GM08714 (cell line): ENCODE measurements around the gene BSN.

Source experiments
- H3K4me3 ChIP-seq: fragments of 200-500 bp; sonication (Bioruptor generic); 2 replicates; pipeline ENCODE4 v1.5.1; 2014; ENCODE audit warnings: mild to moderate bottlenecking, low read length, inconsistent platforms
- ZNF274 ChIP-seq: IDR thresholded peaks from 2 replicates; pipeline ENCODE4 v1.6.1; 2012; ENCODE audit warnings: mild to moderate bottlenecking, low read depth, low read length

Gene BSN

DNA sequence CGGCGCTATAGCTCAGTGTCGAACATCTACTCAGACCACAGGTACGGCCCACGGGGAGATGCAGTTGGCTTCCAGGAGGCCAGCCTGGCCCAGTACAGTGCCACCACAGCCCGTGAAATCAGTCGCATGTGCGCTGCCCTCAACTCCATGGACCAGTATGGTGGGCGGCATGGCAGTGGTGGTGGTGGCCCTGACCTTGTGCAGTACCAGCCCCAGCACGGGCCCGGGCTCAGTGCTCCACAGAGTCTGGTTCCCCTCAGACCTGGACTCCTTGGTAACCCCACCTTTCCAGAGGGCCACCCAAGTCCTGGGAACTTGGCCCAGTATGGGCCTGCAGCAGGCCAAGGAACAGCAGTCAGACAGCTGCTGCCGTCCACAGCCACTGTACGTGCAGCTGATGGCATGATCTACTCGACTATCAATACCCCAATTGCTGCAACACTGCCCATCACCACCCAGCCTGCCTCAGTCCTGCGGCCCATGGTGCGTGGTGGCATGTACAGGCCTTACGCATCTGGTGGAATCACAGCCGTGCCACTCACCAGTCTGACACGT, 101.5 kb downstream of the BSN start:
- H3K4me3 ChIP-seq = no peak overlapping the region

DNA sequence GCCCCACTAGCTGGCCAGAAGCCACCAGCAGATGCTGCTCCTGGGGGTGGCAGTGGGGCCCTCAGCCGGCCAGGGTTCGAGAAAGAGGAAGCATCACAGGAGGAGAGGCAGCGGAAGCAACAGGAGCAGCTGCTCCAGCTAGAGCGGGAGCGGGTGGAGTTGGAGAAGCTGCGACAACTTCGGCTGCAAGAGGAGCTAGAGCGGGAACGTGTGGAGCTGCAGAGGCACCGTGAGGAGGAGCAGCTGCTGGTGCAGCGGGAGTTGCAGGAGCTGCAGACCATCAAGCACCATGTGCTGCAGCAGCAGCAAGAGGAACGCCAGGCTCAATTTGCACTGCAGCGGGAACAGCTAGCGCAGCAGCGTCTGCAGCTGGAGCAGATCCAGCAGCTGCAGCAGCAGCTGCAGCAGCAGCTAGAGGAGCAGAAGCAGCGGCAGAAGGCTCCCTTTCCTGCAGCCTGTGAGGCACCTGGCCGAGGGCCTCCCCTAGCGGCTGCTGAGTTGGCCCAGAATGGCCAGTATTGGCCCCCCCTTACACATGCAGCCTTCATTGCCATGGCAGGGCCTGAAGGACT, 102.3 kb downstream of the BSN start:
- H3K4me3 ChIP-seq = no peak overlapping the region
- TF ChIP-seq ZNF274 = no peak

More for the DNA sequence above, 101.5 kb downstream of the BSN start:
- TF ChIP-seq ZNF274 = no peak

DNA sequence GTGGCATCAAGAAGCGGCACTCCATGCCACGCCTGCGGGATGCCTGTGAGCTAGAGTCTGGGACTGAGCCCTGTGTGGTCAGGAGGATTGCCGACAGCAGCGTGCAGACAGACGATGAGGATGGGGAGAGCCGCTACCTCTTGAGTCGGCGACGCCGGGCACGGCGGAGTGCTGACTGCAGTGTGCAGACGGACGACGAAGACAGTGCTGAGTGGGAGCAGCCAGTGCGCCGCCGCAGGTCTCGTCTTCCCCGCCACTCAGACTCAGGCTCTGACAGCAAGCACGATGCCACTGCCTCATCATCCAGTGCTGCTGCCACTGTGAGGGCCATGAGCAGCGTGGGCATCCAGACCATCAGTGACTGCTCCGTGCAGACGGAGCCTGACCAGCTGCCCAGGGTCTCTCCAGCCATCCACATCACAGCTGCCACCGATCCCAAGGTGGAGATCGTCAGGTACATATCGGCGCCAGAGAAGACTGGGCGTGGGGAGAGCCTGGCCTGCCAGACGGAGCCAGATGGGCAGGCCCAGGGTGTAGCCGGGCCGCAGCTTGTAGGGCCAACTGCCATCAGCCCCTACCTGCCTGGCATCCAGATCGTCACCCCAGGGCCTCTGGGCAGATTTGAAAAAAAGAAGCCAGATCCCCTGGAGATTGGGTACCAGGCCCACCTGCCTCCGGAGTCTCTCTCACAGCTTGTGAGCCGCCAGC, 103.1 kb downstream of the BSN start:
- H3K4me3 ChIP-seq = no peak overlapping the region
- no peak for TF ChIP-seq ZNF274

DNA sequence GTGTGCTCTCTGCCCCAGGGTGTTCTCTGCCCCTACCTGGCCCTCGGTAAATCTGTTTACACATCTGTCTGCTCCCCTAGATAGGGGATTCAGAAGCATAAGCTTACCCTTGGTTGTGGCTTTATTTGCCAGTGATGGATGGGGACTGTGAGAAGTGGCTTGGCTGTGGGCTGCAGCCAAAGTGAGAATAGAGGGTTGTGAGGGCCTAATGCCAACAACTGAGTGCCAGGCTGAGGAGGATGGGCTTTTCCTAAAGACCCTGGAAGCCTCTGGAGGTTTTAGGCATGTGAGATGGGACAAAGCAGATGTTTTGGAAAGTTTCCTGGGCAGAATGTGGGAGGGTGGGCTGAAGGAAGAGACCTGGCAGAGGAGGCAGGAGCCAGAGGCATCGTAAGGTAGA, 104.4 kb downstream of the BSN start:
- H3K4me3 ChIP-seq = no peak overlapping the region
- no peak for TF ChIP-seq ZNF274

DNA sequence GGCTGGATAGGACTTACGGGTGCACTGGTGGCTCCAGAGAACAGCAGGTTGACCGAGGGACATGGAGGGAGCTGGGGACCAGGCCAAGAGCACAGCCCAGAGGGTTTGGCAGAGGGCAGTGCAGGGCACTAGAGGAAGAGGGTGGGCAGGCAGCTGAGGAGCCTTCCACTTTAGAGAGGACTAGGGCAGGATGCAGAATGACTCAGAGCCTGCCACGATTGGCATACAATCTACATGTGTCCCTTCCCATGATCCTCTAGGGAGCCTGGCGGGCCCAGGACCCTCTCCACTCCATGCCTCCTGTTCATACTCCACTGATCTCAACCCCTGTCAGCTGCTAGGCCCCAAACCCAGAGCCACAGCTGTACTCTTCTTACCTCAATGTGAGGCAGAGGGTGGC, 105.5 kb downstream of the BSN start:
- no peak overlapping the region for H3K4me3 ChIP-seq

DNA sequence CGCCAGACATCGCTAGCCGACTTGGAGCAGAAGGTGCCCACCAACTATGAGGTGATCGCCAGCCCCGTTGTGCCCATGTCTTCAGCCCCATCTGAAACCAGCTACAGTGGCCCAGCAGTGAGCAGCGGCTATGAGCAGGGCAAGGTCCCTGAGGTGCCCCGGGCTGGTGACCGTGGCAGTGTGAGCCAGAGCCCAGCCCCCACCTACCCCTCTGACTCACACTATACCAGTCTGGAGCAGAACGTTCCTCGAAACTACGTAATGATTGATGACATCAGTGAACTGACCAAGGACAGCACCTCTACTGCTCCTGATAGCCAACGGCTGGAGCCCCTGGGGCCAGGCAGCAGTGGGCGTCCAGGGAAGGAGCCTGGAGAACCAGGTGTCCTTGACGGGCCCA, 107.0 kb downstream of the BSN start:
- no peak for TF ChIP-seq ZNF274
- H3K4me3 ChIP-seq = no peak overlapping the region

More for the DNA sequence above, 105.5 kb downstream of the BSN start:
- TF ChIP-seq ZNF274 = no peak

DNA sequence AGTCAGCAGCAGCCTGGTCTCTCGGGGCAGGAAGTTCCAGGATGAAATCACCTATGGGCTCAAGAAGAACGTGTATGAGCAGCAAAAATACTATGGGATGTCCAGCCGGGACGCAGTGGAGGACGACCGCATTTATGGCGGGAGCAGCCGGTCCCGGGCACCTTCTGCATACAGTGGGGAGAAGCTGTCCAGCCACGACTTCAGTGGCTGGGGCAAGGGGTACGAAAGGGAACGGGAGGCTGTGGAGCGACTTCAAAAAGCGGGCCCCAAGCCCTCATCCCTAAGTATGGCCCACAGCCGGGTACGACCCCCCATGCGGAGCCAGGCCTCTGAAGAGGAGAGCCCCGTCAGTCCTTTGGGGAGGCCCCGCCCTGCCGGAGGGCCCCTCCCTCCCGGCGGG, 107.7 kb downstream of the BSN start:
- no peak for TF ChIP-seq ZNF274

DNA sequence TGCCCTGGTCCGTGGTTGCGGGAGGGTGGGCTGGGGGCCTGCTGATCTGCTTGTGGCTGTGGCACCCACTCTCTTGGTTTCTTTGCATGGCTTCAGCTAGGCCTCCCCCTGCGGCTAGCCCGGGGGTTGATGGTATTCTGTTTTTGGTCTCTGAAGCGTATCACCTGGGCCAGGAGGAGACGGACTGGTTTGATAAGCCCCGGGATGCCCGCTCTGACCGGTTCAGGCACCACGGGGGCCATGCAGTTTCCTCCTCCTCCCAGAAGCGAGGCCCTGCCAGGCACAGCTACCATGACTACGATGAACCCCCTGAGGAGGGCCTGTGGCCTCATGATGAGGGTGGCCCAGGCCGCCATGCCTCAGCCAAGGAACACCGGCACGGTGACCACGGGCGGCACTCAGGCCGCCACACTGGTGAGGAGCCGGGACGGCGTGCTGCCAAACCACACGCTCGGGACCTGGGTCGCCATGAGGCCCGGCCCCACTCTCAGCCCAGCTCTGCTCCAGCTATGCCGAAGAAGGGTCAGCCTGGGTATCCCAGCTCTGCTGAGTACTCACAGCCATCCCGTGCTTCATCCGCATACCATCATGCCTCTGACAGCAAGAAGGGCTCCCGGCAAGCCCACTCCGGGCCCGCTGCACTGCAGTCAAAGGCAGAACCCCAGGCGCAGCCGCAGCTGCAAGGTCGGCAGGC, 108.6 kb downstream of the BSN start:
- TF ChIP-seq ZNF274 = no peak
- no peak overlapping the region for H3K4me3 ChIP-seq

More for the DNA sequence above, 107.7 kb downstream of the BSN start:
- no peak overlapping the region for H3K4me3 ChIP-seq

DNA sequence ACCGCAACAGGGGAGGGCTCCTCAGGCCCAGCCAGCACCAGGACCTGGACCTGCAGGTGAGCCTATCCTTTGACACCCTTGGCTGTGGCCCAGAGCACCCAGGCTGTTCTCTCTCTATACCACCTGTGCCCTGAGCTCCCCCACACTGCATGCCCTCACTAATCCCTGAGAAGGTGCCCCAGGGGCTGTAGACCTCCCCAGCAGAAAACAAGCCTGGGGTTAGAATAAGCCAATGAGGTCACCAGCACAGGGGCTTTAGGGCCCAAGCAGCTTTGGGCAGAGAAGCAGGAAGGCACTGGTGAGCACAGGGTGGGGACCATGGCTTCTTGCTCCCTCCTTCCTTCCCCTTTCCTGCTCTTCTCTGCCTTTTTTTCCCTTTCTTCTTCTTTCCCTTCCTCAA, 109.6 kb downstream of the BSN start:
- no peak for TF ChIP-seq ZNF274
- H3K4me3 ChIP-seq = no peak overlapping the region

DNA sequence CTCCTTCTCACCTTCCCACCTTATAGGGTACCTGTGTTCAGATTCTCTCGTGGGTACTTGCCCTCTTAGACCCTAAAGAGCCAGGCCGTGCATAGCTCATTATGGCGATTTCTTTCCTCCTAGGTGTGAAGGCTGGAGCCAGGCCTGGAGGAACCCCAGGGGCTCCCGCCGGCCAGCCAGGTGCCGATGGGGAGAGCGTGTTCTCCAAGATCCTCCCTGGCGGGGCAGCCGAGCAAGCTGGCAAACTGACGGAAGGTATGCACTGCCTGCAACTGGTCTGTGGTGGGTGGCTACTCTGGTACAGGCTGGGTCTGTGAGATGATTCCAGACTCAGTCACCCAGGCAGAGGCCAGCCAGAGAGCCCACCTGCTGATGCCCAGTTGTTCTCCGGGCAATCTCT, 110.0 kb downstream of the BSN start:
- no peak overlapping the region for H3K4me3 ChIP-seq
- no peak for TF ChIP-seq ZNF274

DNA sequence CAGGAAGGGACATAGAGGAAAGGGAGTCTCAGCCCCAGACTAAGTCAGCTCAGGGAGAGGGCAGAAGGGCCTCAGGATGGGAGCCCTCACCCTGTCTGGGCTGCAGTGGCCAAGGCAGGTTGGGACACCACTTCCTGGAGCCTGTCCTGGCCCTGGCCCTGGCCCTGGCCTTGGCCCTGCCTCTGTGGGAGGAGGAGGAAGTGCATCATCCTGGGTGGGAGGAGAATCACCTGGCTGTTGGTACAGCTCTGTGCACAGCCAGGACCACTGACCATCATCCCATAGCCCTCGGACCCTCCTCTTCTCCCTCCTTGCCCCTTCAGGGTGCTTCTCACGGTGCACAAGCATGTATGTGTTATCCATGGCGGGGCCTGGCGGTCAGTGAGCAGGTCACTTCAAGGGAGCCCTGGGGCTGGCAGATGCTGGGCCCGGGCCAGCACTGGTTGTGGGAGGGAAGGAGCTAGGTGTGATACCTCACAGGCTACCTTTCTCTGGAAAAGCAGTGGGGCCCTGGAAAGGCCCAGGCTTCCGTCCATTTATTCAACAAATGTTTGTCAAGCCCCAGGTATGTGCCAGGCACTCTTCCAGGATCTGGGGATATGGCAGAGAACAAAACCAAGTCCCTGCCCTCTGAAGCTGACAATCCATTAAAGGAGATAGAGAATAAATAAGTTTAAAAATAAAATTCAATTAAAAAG, 111.7 kb downstream of the BSN start:
- H3K4me3 ChIP-seq = no peak overlapping the region
- no peak for TF ChIP-seq ZNF274

DNA sequence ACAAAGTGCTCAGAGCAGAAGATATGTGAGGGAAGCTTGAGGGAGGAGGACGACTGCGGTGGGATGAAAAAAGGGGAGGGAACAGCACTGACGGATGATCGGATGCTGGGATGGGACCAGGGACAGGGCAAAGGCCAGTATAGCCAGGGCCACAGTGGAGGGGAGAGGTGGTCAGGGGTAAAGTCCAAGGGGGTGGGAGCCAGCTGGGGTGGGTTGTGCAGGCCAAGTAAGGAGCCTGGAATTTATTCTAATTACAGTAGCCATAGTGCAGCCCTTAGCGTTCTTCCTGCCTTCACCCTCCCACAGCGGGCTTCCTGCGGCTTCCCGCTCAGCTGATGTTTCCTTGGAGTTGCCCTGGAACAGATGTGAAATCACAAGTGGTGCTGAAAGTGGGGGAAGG, 112.3 kb downstream of the BSN start:
- no peak for TF ChIP-seq ZNF274
- H3K4me3 ChIP-seq = no peak overlapping the region

DNA sequence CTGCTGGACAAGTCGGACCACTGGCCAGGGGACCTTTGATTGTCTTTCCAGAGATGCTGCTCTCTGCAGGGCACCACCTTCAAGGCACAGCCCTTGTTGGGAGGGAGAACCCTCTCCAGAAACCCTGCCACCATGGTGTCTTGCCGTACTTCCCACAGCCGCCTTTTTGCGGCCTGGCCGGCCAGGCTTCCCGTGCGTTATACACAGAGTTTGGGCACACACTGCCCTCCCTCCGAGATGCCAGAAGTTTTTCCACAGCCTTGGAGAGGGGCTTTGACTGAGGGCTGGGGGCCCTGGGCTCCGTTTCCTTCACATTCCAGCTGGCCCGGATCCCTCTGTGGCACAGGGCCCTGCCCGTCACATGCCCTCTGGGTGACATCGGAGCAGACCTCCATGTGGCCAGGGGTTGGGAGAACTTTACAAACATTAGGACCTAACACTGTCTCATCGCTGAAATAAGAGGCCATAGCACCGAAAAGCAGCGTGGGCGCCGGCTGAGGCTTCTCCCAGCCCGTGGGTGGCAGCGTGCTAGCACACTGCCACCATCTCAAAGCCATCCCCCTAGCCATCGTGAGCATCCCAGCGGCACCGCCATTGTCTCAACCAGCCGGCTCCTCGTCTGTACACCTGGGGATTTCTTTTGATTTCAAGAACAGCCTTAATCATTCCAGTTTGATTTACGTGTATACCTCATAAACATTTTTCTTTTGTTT, 113.6 kb downstream of the BSN start:
- H3K4me3 ChIP-seq = no peak overlapping the region
- TF ChIP-seq ZNF274 = no peak

DNA sequence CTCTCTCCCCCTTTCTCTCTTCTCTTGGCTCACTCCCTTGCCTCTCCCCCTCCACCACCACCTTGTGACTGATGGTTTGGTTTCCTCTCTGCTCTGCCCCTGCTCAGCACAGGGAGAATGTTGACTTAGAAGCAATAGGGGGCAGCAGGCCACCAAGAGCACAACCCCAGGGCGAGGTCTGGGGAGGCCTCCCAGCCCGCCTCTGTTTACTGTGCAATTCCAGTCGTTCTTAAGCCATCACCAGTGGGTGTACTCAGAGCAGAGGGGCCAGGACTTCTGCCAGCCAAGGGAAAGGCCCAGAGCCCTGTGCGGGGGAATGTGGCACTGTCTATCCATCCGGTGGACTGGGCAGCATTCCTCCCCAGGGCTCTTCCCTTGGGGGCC, 114.1 kb downstream of the BSN start:
- no peak overlapping the region for H3K4me3 ChIP-seq
- TF ChIP-seq ZNF274 = no peak
